ENCODE measurements around the gene CYP2W1.

GRCh38 chr7:999941-1000935 is 17.3 kb downstream of the CYP2W1 start:
- TF ChIP-seq CTCF (IDR thresholded peaks at IDR 0.05; ENCODE audit: low read depth, low read length) (no peak), POLR2A (IDR thresholded peaks at IDR 0.05; ENCODE audit: extremely low read depth, insufficient read length) (no peak)
- TF ChIP-seq, protein P1, sequence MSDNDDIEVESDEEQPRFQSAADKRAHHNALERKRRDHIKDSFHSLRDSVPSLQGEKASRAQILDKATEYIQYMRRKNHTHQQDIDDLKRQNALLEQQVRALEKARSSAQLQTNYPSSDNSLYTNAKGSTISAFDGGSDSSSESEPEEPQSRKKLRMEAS (IDR thresholded peaks at IDR 0.05; ENCODE audit: low read depth, low read length), result no peak
